ENCODE results near the gene C1orf159.

- TF ChIP-seq, protein P1, sequence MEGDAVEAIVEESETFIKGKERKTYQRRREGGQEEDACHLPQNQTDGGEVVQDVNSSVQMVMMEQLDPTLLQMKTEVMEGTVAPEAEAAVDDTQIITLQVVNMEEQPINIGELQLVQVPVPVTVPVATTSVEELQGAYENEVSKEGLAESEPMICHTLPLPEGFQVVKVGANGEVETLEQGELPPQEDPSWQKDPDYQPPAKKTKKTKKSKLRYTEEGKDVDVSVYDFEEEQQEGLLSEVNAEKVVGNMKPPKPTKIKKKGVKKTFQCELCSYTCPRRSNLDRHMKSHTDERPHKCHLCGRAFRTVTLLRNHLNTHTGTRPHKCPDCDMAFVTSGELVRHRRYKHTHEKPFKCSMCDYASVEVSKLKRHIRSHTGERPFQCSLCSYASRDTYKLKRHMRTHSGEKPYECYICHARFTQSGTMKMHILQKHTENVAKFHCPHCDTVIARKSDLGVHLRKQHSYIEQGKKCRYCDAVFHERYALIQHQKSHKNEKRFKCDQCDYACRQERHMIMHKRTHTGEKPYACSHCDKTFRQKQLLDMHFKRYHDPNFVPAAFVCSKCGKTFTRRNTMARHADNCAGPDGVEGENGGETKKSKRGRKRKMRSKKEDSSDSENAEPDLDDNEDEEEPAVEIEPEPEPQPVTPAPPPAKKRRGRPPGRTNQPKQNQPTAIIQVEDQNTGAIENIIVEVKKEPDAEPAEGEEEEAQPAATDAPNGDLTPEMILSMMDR (IDR thresholded peaks at IDR 0.05; ENCODE audit: low read depth, low read length, missing input control): no peak
- TF ChIP-seq, protein P2, sequence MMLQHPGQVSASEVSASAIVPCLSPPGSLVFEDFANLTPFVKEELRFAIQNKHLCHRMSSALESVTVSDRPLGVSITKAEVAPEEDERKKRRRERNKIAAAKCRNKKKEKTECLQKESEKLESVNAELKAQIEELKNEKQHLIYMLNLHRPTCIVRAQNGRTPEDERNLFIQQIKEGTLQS (IDR thresholded peaks at IDR 0.05): no peak
- TF ChIP-seq ZBTB33 (IDR thresholded peaks at IDR 0.05): no peak
These were observed 48.4 kb upstream of the C1orf159 start for GRCh38 chr1:1164361-1164700.

Data from liver (tissue), 3 donors.